IMR-90 (cell line): ENCODE results near the gene AGBL1. TPM values are rescaled to one million over a fixed set of nuclear protein-coding genes. Genes with fewer than 3 reads are reported as not detected.

Experiments
- ATAC-seq: fragments of 200-7000 bp; cut with Tn5 transposase; 2 replicates; pipeline ENCODE4 v1.9.1; 2020; ENCODE audit warnings: low read depth, mild to moderate bottlenecking, moderate library complexity
- BruUV-seq: library from RNA; stranded (reverse); fragments of 400-500 nt; replicated peaks from 2 replicates; lab custom pipeline; 2021; lab: Mats Ljungman, UMichigan
- CTCF ChIA-PET: fragments of 300-600 bp; formaldehyde crosslinking; extraction: SDS; loops from one replicate; lab custom pipeline; 2021; ENCODE audit warnings: antibody characterized with exemption; lab: Yijun Ruan, JAX
- POLR2A ChIA-PET: fragments of 300-600 bp; sonication (Branson Sonifier 250); formaldehyde crosslinking; loops from one replicate; lab custom pipeline; 2022; ENCODE audit warnings: antibody characterized with exemption; ENCODE audit not compliant: unreplicated experiment; lab: Charles Lee
- DNase-seq: peaks from one replicate; pipeline ENCODE4 v3.0.0; 2013
- H2AFZ ChIP-seq: replicated peaks from 2 replicates; pipeline ENCODE3; 2013; ENCODE audit warnings: low read length, mild to moderate bottlenecking; ENCODE audit not compliant: poor library complexity
- H2AK5ac ChIP-seq: 2 replicates; pipeline ENCODE4 v1.6.1; 2013; ENCODE audit warnings: low read depth, low read length, inconsistent platforms
- H2AK9ac ChIP-seq: replicated peaks from 2 replicates; pipeline ENCODE3; 2013; ENCODE audit warnings: mild to moderate bottlenecking, low read depth, low read length, moderate library complexity; ENCODE audit not compliant: poor library complexity
- H2BK120ac ChIP-seq: 2 replicates; pipeline ENCODE4 v1.6.1; 2013; ENCODE audit warnings: low read depth, low read length, inconsistent platforms
- H2BK15ac ChIP-seq: 3 replicates; pipeline ENCODE4 v1.6.1; 2013; ENCODE audit warnings: low read depth, low read length, inconsistent platforms
- H2BK20ac ChIP-seq: 2 replicates; pipeline ENCODE4 v1.6.1; 2013; ENCODE audit warnings: low read depth, mild to moderate bottlenecking, inconsistent platforms, low read length, moderate library complexity
- H2BK5ac ChIP-seq: 2 replicates; pipeline ENCODE4 v1.6.1; 2013; ENCODE audit warnings: mild to moderate bottlenecking, low read depth, low read length, inconsistent platforms; ENCODE audit not compliant: poor library complexity, severe bottlenecking
- H3K14ac ChIP-seq: replicated peaks from 2 replicates; pipeline ENCODE4 v1.6.1; 2013; ENCODE audit warnings: low read depth, low read length, inconsistent platforms
- H3K18ac ChIP-seq: 2 replicates; pipeline ENCODE4 v1.6.1; 2013; ENCODE audit warnings: low read depth, low read length, control low read depth
- H3K23ac ChIP-seq: 2 replicates; pipeline ENCODE4 v1.6.1; 2013; ENCODE audit warnings: low read depth, low read length, inconsistent platforms
- H3K27ac ChIP-seq: 2 replicates; pipeline ENCODE4 v1.5.1; 2013; ENCODE audit warnings: mild to moderate bottlenecking, control low read depth, low read length; ENCODE audit not compliant: insufficient read depth
- H3K27me3 ChIP-seq: 2 replicates; pipeline ENCODE4 v1.6.1; 2013; ENCODE audit warnings: low read length; ENCODE audit not compliant: control insufficient read depth, insufficient read depth
- H3K36me3 ChIP-seq: 2 replicates; pipeline ENCODE4 v1.6.1; 2013; ENCODE audit warnings: low read length, mixed read lengths; ENCODE audit not compliant: control insufficient read depth, insufficient read depth
- H3K4ac ChIP-seq: 2 replicates; pipeline ENCODE4 v1.6.1; 2013; ENCODE audit warnings: low read depth, low read length, inconsistent platforms
- H3K4me1 ChIP-seq: 2 replicates; pipeline ENCODE4 v1.6.1; 2013; ENCODE audit warnings: low read length, mixed read lengths; ENCODE audit not compliant: control insufficient read depth, insufficient read depth
- H3K4me2 ChIP-seq: 2 replicates; pipeline ENCODE4 v1.6.1; 2013; ENCODE audit warnings: low read depth, mild to moderate bottlenecking, control low read depth, low read length, moderate library complexity
- H3K4me3 ChIP-seq: 2 replicates; pipeline ENCODE4 v1.5.1; 2013; ENCODE audit warnings: low read depth, mild to moderate bottlenecking, control low read depth, low read length, moderate library complexity; ENCODE audit not compliant: insufficient read depth
- H3K56ac ChIP-seq: 2 replicates; pipeline ENCODE4 v1.6.1; 2013; ENCODE audit warnings: low read length, inconsistent platforms; ENCODE audit not compliant: insufficient read depth; ENCODE audit errors: extremely low read depth
- H3K79me1 ChIP-seq, 2 experiments: 2 replicates each; pipeline ENCODE4 v1.6.1; 2013; ENCODE audit warnings: low read length in 2 of 2, inconsistent platforms in 1 of 2, low read depth in 1 of 2
- H3K9ac ChIP-seq: 2 replicates; pipeline ENCODE4 v1.6.1; 2013; ENCODE audit warnings: low read depth, low read length, control low read depth
- H3K9me1 ChIP-seq: 2 replicates; pipeline ENCODE4 v1.6.1; 2013; ENCODE audit warnings: low read length, inconsistent platforms; ENCODE audit not compliant: insufficient read depth
- H3K9me3 ChIP-seq: 2 replicates; pipeline ENCODE4 v1.6.1; 2013; ENCODE audit warnings: low read length; ENCODE audit not compliant: control insufficient read depth, insufficient read depth
- H4K20me1 ChIP-seq: 2 replicates; pipeline ENCODE4 v1.6.1; 2013; ENCODE audit warnings: low read length, inconsistent platforms; ENCODE audit not compliant: insufficient read depth
- H4K5ac ChIP-seq: 2 replicates; pipeline ENCODE4 v1.6.1; 2013; ENCODE audit warnings: mild to moderate bottlenecking, low read depth, low read length, control low read depth
- H4K8ac ChIP-seq, 2 experiments: 2 replicates each; pipeline ENCODE4 v1.6.1; 2013; ENCODE audit warnings: low read depth in 2 of 2, low read length in 2 of 2, control low read depth in 1 of 2, inconsistent platforms in 1 of 2
- H4K91ac ChIP-seq: 2 replicates; pipeline ENCODE4 v1.6.1; 2013; ENCODE audit warnings: low read depth, low read length, inconsistent platforms; ENCODE audit not compliant: insufficient read depth
- ELK1 ChIP-seq: fragments of 150-350 bp; IDR thresholded peaks from 2 replicates; pipeline ENCODE4 v1.6.1; 2016; ENCODE audit warnings: low read depth, mild to moderate bottlenecking, low read length, moderate library complexity, borderline replicate concordance
- FOS ChIP-seq: fragments of 150-350 bp; IDR thresholded peaks from 2 replicates; pipeline ENCODE4 v1.6.1; 2016; ENCODE audit warnings: low read depth, low read length
- SMC3 ChIP-seq: fragments of 150-350 bp; IDR thresholded peaks from 2 replicates; pipeline ENCODE4 v1.6.1; 2016; ENCODE audit warnings: low read depth, mild to moderate bottlenecking, antibody characterized with exemption, low read length, moderate library complexity
- USF2 ChIP-seq: fragments of 150-350 bp; IDR thresholded peaks from 2 replicates; pipeline ENCODE4 v1.6.1; 2017; ENCODE audit warnings: mild to moderate bottlenecking, antibody characterized with exemption, low read length, low read depth
- WGBS, 2 experiments: methylation state at CpG; one replicate each; pipeline versions ENCODE4 v1.1.5 to v1.1.7; 2013; ENCODE audit warnings: missing lambda C conversion rate in 2 of 2; ENCODE audit not compliant: insufficient read length in 1 of 2; ENCODE audit errors: extremely low coverage in 2 of 2; 5-methylcytosine and 5-hydroxymethylcytosine counted together
- dilution Hi-C: fragments of 300-500 bp; cut with HindIII; formaldehyde crosslinking; loops from one replicate; pipeline ENCODE4 v1.14.3; 2018; ENCODE audit warnings: low sequenced_read_pairs; ENCODE audit not compliant: unreplicated experiment
- in situ Hi-C: fragments of 300-500 bp; cut with MboI; formaldehyde crosslinking; loops from 3 replicates; pipeline ENCODE4 v1.14.3; 2019; ENCODE audit warnings: low sequenced_read_pairs, inconsistent platforms, mixed read lengths
- intact Hi-C: fragments of 100-400 bp; cut with micrococcal nuclease; formaldehyde crosslinking; loops from 2 replicates; pipeline ENCODE4 v1.10.0; 2022
- polyA plus RNA-seq, 3 experiments: library from polyadenylated mRNA; depleted of rRNA; stranded (reverse); fragments of >200 nt; gene quantifications; 2 replicates each; pipeline ENCODE4 v1.2.3, GENCODE V29; 2012; ENCODE audit warnings: low replicate concordance in 1 of 3
- total RNA-seq: library from RNA; depleted of rRNA; stranded (reverse); fragments of >200 nt; gene quantifications from 2 replicates; pipeline ENCODE4 v1.2.3, GENCODE V29; 2012
- TF ChIP-seq, protein P1 (sequence below): conservative IDR thresholded peaks from 2 replicates; pipeline ENCODE4 v1.5.1; 2012; ENCODE audit warnings: mild to moderate bottlenecking, low read depth, low read length, improper control_type of control experiment

AGBL1 gene
- total and polyA plus RNA-seq, 2 of the 4 experiments (the other 2 are of a cell fraction), result not detected

DNA sequence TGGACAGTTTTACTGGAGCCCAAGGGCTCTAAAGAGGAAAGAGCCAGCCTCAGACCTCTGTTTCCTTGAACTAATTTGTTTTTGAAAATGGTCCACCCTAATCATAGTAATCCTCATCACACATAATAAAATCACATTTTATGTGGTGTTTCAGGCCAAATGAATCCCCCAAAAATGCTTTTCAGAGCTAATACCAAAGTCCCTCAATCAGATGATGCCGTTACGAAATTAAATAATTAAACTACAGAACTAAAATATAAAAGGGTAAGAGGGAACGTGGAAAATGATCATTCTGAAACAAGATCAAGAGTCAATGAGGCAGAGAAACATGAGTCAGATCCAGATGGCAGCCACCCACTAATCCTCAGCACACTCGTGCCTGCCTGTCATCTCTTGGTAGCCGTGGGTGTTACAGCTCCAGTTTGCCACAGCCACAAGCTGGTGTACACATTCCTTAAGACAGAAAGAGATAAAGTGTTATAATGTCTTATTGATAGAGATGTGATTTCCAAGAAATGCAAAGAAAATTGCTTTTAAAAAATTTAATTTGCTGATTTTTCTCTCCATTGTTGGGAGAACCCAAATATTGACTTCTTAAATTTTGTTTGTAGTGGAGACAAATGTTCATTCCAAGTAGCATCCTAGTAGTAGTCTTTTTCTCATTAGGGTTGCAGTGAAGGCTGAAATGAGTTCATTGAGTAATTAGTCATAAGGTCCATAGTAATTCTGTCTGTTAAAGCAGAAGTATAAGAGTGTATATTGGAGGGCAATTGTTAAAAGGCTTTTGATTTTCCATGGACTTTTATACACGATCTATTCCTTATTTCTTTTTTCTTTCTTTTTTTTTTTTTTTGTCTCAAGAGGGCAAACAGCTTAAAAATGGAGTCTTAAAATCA is 104.2 kb downstream of the AGBL1 start:
- BruUV-seq, result no TSS peak
- in situ Hi-C loops (no loop called here), dilution Hi-C loops (no loop called here), intact Hi-C loops (no loop called here)
- no peak overlapping the region for H4K8ac ChIP-seq
- H3K4me1 ChIP-seq, result no peaks in the 10 kb centered on the region
- CTCF ChIA-PET, result no interaction called here
- H3K9me1 ChIP-seq, result no peaks in the 10 kb centered on the region
- no peaks in the 10 kb centered on the region for H3K27me3 ChIP-seq
- no peak overlapping the region for H3K56ac ChIP-seq
- H2AK9ac ChIP-seq, result no peak overlapping the region
- no peak overlapping the region for H2BK5ac ChIP-seq
- H2AFZ ChIP-seq, result no peak overlapping the region
- no peak overlapping the region for H3K18ac ChIP-seq
- H2BK15ac ChIP-seq, result no peak overlapping the region
- DNase-seq, result no peak
- no peak overlapping the region for H2AK5ac ChIP-seq
- no peak for TF ChIP-seq USF2
- no peak for TF ChIP-seq FOS
- TF ChIP-seq SMC3, result no peak
- TF ChIP-seq, protein P1, sequence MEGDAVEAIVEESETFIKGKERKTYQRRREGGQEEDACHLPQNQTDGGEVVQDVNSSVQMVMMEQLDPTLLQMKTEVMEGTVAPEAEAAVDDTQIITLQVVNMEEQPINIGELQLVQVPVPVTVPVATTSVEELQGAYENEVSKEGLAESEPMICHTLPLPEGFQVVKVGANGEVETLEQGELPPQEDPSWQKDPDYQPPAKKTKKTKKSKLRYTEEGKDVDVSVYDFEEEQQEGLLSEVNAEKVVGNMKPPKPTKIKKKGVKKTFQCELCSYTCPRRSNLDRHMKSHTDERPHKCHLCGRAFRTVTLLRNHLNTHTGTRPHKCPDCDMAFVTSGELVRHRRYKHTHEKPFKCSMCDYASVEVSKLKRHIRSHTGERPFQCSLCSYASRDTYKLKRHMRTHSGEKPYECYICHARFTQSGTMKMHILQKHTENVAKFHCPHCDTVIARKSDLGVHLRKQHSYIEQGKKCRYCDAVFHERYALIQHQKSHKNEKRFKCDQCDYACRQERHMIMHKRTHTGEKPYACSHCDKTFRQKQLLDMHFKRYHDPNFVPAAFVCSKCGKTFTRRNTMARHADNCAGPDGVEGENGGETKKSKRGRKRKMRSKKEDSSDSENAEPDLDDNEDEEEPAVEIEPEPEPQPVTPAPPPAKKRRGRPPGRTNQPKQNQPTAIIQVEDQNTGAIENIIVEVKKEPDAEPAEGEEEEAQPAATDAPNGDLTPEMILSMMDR, result no peak
- no peak for TF ChIP-seq ELK1
- H3K9me3 ChIP-seq, result no peaks in the 10 kb centered on the region; the same call in 1 of the 2 replicates
- ATAC-seq, result no peak
- no peak overlapping the region for H3K4ac ChIP-seq
- no peak overlapping the region for H3K23ac ChIP-seq
- H3K36me3 ChIP-seq, result no peaks in the 10 kb centered on the region
- H4K5ac ChIP-seq, result no peak overlapping the region
- H2BK120ac ChIP-seq, result no peak overlapping the region
- no peak overlapping the region for H4K91ac ChIP-seq
- POLR2A ChIA-PET, result no interaction called here
- no peak overlapping the region for H2BK20ac ChIP-seq
- H3K4me3 ChIP-seq, result no peak overlapping the region
- H3K27ac ChIP-seq, result no peak overlapping the region
- no peaks in the 10 kb centered on the region for H3K79me1 ChIP-seq
- H3K9ac ChIP-seq, result no peak overlapping the region
- H3K4me2 ChIP-seq, result no peak overlapping the region
- no peak overlapping the region for H3K14ac ChIP-seq
- WGBS, 2 experiments, result no CpG with 5 or more reads among the region's 6 CpGs
- H4K20me1 ChIP-seq, result no peaks in the 10 kb centered on the region
